ENCODE data around the gene UFSP1. TPM values are rescaled to one million over a fixed set of nuclear protein-coding genes. Genes with fewer than 3 reads are reported as not detected.

The UFSP1 gene
- total RNA-seq, 1 donor: 4.6 TPM

DNA sequence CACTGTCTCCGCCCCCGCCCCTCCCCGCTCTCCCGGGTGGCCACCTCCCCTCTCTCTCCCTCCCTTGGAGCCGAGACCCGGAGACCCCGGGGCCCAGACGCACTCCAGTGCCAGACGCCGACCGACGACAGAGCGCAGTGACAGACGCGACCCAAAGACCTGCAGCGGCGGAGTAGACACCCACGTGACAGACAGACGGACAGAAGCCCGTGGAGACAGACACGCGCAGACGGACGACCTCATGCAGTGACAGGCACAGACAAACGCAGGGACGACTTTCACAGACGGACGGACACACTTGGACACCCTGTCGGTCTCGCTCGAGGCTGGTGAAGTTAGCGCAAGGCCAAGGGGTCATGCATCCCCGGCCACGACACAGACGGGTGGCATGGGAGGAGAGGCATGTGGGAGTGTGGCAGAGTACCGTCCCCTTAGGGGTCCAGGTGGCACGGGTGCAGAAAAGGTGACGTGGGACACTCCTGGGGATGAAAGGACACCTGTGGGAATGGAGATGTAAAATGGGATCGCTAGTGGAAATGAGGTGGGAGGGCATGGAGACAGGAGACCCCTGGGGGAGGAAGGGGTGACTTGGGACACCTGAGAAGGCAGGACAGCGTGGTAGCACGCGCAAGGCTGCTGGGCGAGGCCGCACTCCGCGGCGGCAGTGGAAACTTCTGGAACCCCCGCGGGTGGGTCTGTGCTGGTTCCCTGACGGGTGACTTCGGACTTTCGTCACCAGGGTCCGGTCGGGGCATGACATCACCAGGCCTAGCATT is 6.6 kb upstream of the UFSP1 start:
- peak in 2 of 3 donors; percentile 24 to 37 for DNase-seq (ENCODE audit: low read depth in 2 of 3, low spot score in 2 of 3)

DNA sequence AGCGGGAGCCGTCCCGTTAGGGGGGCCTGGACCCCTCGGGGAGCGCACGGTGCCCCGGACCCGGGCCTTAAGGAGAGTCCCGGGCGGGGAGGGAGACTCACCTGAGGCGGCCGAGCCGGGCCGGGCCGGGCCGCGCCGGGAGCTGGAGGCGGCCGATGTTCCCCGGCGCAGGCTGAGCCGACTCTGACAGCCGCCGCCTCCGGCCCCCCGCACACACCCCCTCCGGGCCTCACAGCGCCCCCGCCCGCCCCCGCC is 6.1 kb upstream of the UFSP1 start, which contains the start of gene ACHE:
Gene ACHE (minus strand): TSS at position 188 of the 255 bp plus-strand sequence. CDS start 1,656 bp downstream, outside the sequence.
- DNase-seq (ENCODE audit: low read depth in 2 of 3, low spot score in 2 of 3): no peak

DNA sequence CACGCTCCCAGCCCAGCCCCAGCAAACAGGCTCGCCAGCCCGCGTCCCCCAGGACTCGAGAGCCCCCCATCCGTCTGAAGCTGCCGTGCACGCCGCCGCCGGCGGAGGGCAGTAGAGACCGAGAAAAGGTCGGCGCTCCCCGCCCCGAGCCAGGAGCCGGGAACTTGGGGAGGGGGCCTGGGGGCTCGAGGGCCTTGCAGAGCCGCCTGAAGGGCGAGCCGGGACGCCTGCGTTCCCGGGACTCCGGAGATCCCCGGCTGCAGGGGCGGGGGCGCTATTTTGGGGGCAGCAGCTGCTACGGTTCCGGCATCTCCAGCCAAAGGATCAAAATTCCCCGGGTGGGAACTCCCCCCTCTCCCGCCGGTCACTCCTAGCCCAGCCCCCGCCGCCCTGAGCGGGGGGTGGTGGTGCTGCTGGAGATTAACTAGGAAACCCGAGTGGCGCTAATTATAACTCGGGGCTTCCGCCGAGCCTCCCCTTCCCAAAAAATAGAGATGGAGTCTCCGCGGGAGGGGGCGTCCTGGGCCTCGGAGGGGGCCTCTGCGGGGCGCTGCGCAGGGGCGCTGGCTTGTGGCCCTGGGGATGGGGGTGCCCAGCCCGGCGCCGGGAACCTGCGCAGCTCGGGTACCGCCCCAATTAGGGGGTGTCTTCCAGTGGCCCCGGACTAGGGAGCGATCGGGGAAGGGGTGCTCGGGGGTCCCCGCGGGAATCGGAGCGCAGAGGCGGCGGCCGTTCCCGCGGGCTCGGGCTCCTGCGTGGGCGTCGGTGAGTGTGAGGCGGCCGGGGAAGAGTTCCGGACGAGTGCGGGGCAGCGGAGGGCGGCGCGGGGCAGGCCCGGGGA is 5.6 kb upstream of the UFSP1 start:
- DNase-seq (ENCODE audit: low read depth in 2 of 3, low spot score in 2 of 3): peak in 2 of 3 donors; percentile 34 to 59

DNA sequence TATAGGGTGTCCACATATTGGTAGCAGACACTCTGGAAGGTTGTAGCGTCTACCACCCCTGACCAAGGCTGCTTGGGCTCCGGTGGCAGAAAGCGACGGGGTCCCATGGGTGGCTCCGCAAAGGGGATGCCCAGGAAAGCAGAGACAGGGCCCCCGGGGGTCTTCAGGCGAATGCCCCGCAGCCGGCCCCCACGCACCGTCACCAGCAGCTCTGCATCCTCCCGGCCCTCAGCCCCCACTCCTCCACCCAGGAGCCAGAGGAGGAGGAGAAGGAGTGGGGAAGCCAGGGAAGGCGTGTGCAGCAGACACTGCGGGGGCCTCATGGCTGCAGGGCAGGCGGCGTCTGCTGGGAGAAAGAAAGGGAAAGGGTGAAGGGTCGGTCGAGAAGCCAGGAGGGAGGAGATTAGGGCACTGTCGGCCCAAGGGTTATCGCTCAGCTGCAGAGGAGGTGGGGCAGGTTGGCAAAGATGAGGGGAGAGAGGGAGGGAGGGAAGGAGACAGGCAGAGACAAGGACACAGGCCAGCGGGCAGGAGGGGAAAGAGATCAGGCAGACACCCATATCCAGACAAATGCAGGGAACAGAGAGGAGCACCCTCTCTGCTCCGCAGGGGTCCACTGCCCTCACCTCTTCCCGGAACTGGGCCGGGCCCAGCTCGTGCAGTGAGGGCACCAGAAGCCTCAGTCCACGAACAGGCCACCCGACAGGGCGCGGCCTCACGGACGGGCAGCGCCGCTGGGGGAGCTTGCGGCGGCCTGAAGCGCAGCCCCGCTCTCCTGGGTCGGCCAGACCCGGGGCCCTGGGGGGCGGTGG is 4.6 kb upstream of the UFSP1 start:
- DNase-seq (ENCODE audit: low read depth in 2 of 3, low spot score in 2 of 3): no peak

DNA sequence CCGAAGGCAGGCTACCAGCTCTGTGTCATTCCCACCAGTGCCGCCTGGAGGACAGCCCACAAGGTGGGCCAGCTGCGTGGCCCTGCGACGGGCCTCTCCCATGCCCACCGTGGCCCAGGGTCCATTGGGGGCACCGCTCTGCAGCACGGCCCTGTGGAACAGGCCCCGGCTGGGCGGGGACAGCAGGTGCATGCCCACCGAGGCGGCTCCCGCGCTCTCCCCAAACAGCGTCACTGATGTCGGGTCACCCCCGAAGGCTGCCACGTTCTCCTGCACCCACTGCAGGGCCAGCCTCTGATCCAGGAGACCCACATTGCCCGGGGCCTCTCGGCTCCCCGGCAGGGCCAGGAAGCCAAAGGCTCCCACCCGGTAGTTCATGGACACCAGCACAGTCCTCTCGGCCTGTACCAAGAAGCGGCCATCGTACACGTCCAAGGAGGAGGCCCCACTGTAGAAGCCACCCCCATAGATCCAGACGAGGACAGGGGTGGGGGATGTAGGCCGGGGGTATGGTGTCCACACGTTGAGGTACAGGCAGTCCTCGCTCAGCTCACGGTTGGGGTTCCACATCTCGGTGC is 3.9 kb upstream of the UFSP1 start:
- no peak for DNase-seq (ENCODE audit: low read depth in 2 of 3, low spot score in 2 of 3)

DNA sequence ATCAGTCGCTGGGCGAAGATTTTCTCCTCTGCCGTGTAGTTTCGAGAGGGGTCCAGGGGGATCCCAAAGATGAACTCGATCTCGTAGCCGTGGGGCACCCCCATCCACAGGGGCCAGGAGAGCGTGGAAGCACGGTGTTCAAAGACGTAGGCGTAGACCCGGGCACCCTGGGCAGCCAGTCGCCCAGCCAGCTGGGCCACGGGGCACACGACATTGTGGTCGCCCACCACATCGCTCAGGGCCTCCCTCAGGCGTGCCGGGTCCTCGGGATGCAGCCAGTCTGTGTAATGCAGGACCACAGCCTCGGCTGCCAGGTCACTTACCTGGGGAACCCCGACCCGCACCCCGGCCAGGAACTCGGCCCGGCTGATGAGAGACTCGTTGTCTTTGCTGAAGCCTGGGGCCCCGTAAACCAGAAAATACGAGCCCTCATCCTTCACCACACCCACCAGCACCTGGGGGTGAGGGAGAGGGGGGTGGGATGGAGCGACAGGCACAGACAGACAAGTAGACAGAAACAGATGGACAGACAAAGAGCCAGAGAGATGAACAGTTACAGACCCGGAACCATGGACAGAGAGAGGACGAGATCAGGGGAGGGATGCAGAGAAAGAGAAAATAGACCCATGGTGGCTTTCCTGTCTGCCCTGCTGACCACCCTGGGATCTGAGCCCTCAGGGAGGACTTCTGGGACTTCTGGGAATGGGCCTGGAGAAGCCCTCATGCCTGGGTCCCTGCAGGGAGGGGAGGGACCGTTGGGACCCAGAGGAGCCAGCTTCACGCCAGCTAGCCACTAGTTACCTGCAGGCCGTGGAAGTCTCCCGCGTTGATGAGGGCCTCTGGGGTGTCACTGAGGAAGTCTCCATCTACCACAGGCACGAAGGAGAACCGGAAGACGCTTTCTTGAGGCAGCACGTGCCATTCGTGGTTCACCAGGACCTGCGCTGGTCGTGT is 3.1 kb upstream of the UFSP1 start:
- no peak for DNase-seq (ENCODE audit: low read depth in 2 of 3, low spot score in 2 of 3)

DNA sequence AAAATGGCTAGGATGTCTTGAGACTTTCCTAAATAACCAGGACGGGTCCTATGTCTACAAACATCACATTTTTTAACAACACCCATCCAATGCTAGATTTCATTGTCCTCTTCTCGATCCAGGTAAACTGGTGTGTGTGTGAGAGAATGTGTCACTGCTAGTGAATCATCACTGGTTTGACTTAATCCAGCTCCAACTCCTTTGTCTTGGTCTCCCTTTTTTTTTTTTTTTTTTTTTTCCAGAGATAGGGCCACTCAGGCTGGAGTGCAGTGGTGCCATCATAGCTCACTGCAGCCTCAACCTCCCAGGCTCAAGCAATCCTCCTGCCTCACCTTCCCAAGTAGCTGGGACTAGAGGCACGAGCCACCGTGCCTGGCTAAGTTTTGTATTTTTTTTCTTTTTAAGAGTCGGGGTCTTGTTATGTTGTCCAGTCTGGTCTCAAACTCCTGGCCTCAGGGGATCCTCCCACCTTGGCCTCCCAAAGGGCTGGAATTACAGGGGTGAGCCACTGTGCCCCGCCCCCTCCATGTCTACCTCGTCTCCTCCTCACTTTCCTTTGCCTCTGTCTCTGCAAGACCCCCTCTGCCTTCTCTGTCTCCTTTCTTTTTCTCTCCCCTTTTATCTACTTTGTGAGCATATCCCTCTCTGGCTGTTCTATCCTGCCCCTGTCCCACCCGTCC is 2.2 kb upstream of the UFSP1 start:
- no peak for DNase-seq (ENCODE audit: low read depth in 2 of 3, low spot score in 2 of 3)

DNA sequence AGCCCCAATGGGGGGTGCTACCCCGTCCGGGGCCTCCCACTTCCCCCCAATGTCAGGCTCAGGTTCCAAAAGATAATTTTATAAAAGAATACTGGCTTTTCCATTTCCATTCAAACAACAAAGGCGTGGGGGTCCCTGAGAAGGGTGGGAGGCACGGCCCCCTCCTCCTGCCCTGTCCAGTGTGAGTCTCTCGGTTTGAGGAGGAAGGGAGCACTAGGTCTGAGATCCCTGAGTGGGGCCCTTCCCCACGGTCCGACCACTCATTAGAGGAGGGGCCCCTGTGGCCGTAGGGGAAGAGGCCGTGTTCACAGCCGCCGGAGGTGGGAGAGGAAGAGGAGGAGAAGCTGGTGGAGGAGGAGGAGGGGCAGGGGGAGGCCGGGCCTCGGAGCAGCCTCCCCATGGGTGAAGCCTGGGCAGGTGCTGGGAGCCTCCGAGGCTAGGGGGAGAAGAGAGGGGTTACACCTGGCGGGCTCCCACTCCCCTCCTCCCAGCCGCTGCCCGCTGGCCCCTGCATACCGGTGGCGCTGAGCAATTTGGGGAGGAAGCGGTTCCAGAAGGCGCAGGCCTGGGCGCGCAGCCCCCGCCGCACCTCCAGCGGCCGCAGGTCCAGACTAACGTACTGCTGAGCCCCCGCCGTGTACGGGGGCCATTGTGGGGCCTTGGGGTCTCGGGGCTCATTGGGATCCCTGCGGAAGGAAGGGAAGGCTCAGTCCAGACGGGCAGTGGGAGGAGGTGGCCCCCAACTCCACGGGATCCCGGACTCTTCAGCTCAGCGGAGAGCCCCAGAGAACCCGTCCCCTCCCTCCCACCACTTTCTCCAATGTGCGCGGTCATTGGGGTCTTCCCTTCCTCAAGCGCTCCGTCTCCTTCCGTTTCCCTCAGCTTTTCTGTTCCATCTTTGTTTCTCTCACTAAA is 1.4 kb upstream of the UFSP1 start:
- DNase-seq (ENCODE audit: low read depth in 2 of 3, low spot score in 2 of 3): no peak

DNA sequence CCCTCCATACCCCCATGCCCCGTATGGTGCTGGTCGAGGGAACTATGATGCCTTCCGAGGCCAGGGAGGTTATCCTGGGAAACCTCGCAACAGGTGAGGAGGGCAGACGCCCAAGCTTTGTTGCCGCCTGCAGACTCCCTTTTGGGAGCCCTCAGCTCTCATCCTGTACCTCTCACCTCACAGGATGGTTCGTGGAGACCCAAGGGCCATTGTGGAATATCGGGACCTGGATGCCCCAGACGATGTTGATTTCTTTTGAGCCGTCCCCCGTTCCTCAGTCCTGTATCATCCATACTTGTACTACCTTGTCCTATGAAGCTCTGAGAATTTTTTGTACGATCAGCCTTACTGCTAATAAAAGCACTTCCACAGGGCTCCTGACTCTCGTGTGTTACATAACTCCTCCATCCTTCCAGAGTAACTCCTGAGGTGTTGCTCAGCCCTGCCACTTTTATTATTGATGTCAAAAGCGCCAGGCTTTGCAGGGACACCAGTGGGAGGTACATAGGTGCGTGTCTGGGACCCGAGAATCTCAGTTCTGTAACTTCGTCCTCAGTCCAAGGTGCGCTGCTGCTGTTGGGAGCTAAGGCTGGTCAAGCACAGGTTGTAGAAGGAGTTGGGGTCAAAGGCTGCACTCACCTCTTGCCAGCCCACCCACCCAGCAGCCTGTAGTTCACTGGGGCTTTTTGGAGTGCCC is 1.1 kb downstream of the UFSP1 start:
- DNase-seq (ENCODE audit: low read depth in 2 of 3, low spot score in 2 of 3): no peak

DNA sequence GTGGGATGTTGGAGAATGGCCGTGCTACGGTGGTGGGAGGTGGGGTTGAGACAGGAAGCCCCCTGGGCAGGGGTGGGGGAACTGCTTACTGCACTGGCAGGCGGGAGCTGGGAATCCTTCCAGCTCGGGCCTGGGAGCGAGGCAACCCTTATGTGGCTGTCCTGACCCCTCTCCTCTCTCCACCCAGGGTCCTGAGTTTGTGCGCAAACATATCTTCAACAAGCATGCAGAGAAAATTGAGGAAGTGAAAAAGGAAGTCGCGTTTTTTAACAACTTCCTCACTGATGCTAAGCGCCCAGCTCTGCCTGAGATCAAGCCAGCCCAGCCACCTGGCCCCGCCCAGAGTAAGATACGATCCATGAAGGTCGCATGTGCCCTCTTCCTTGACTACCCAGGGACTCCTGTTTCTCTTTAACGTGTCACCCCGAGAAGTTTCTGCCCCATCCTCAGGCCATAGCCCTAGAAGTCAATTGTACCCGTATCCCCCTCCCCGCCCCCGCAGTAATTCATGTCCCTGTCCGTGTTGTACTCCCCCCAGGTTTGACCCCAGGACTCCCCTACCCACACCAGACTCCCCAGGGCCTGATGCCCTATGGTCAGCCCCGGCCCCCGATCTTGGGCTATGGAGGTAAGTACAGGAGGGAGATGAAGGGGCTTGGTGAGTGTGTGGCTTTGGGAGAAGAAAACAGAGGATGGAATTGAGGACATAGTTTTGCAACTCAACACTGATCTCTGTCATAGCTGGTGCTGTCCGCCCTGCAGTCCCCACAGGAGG is 1.8 kb downstream of the UFSP1 start:
- DNase-seq (ENCODE audit: low read depth in 2 of 3, low spot score in 2 of 3): peak in 2 of 3 donors; percentile 80 to 89

DNA sequence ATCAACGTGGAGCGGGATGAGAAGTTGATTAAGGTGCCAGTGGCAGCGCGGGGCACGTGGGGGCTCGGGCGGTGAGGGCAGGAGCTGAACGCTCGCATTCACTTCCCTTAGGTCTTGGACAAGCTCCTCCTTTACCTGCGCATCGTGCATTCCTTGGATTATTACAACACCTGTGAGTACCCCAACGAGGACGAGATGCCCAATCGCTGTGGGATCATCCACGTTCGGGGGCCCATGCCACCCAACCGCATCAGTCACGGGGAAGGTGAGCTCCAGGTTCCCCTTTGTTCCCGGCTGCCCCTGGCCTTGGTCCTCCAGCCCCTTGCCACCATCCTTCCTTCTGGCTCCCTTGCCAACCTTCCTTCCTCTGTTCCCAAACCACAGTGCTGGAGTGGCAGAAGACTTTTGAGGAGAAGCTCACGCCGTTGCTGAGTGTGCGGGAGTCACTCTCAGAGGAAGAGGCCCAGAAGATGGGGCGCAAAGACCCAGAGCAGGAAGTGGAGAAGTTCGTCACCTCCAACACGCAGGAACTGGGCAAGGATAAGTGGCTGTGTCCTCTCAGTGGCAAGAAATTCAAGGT is 2.5 kb downstream of the UFSP1 start:
- no peak for DNase-seq (ENCODE audit: low read depth in 2 of 3, low spot score in 2 of 3)

DNA sequence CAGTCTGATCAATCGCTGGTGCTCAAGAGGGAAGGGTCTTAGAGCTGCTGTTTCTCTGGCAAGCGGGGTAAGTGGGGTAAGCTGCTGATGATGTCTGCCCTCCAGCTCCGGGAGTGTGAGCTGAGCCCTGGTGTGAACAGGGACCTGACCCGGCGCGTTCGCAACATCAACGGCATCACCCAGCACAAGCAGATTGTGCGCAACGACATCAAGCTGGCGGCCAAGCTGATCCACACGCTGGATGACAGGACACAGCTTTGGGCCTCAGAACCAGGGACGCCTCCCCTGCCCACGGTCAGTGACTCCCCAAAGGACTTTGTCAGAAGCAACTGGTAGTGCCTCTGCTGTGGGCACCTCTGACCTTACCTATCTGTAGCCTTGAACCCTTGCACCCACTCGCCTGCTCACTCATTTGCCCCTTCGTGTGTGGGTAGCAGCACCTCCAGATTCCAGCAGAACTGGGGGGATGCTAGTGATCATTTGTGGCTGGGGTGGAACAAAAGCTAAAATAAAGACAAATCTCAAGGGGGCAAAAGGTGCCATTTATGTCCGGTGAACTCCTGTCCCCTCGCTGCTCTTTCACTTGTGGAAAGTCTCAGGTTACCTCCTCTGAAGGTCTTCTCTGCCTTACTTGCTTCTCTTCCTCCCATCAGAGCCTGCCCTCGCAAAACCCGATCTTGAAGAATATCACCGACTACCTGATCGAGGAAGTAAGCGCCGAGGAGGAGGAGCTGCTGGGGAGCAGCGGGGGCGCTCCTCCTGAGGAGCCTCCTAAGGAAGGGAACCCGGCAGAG is 3.2 kb downstream of the UFSP1 start:
- no peak for DNase-seq (ENCODE audit: low read depth in 2 of 3, low spot score in 2 of 3)

DNA sequence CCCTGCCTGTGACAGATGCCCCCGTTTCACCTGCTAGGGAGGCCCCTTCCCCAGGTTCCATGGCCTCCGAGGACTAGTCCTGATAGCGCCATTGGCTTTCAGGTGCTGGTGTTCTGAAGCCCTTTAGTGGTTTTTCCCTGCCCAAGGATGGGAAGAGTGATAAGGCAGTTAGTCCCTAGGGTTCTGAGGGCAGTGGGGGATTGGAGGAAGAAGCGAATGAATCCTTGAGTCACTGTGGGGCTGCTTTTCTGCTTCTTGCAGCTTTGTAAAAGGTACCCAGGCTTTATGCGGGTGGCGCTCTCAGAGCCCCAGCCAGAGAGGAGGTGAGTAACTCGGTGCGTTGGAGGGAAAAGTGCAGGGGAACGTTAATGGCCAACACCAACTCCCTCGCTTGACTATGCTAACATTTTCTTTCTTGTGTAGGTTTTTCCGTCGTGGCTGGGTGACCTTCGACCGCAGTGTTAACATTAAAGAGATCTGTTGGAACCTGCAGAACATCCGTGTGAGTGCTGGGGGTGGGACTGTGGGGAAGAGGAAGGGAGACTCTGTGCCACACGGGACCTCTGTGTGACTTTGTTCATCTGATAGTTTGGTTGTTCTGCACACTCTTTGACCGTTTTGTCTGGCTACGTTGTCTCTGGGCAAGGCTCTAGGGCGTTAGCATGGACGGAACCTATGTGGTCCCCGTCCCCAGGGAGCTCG is 3.9 kb downstream of the UFSP1 start:
- no peak for DNase-seq (ENCODE audit: low read depth in 2 of 3, low spot score in 2 of 3)

DNA sequence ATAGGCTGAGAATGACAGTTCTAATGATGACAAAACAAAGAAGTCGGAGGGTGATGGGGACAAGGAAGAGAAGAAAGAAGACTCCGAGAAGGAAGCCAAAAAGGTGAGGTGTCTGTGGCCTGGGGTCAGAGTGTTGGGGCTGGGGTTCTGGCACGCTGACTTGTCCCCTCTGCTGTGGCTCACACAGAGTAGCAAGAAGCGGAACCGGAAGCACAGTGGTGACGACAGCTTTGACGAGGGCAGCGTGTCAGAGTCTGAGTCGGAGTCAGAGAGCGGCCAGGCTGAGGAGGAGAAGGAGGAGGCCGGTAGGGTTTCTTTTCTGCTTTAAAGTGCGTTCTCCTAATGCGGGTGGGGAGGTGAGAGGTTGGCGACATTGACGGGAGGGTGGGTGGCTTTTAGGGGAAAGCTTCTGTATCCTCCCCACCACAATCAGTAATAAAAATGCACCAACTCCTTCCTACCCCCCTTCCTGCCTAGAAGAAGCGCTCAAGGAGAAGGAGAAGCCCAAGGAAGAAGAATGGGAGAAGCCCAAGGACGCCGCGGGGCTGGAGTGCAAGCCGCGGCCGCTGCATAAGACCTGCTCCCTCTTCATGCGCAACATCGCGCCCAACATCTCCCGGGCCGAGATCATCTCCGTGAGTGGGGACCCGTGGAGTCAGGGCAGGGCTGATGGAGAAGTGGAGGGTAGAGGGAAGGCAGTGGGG is 4.6 kb downstream of the UFSP1 start:
- no peak for DNase-seq (ENCODE audit: low read depth in 2 of 3, low spot score in 2 of 3)
